Activated CD4-positive, alpha-beta T cell treated with anti-CD3 and anti-CD28 coated beads, Interleukin-2, amount 50 U/mL, for 4 hours (primary cell): Measurements from ENCODE around the gene NAP1L2.
A peak's percentile ranks its signal among the peaks of the same experiment; 100 is the strongest.
"Not testable (repeated sequence)": the region's sequence is repeated elsewhere in the genome, so short reads cannot be mapped to it uniquely, and the experiment has no call there.

Experiments used
- DNase-seq, 2 experiments: peaks; one replicate each; pipeline ENCODE4 v3.0.0-alpha.2; 2020

The NAP1L2 gene

GRCh38 chrX:73214426-73215094 lies at the start of gene NAP1L2:
TSS of gene NAP1L2 (minus strand) at chrX:73214851. CDS start at chrX:73214492, 359 bp downstream.
- DNase-seq, result peak; percentile 25 to 27

- no peak for DNase-seq
These were observed 48.3 kb upstream of the NAP1L2 start for GRCh38 chrX:73262991-73263390.

- no peak for DNase-seq
These were observed 24.6 kb upstream of the NAP1L2 start for GRCh38 chrX:73239242-73239641.

GRCh38 chrX:73217621-73218020 lies 3.0 kb upstream of the NAP1L2 start:
- DNase-seq, result no peak

GRCh38 chrX:73215246-73215645 lies 595 bp upstream of the NAP1L2 start:
- no peak for DNase-seq

GRCh38 chrX:73213734-73214425 lies 771 bp downstream of the NAP1L2 start:
- no peak for DNase-seq

GRCh38 chrX:73206366-73206765 lies 8.3 kb downstream of the NAP1L2 start:
- no peak for DNase-seq

- DNase-seq, result no peak
These were observed 32.0 kb downstream of the NAP1L2 start for GRCh38 chrX:73182502-73183114.

- DNase-seq, result not testable (repeated sequence)
These were observed 45.7 kb downstream of the NAP1L2 start for GRCh38 chrX:73168945-73169344.
